Transverse colon (tissue), 4 donors: ENCODE results near the gene CARM1.

Experiments
- EP300 ChIP-seq: sonication (generic); formaldehyde crosslinking; IDR thresholded peaks from one replicate; pipeline ENCODE4 v1.6.1; 2017; ENCODE audit warnings: antibody characterized with exemption, low read depth
- POLR2A ChIP-seq: fragments of 450-650 bp; IDR thresholded peaks from one replicate; pipeline ENCODE4 v1.6.1; 2016; ENCODE audit warnings: antibody characterized with exemption, mild to moderate bottlenecking, moderate library complexity
- POLR2AphosphoS5 ChIP-seq, 3 donors: sonication (generic); formaldehyde crosslinking; IDR thresholded peaks; one replicate each; pipeline ENCODE4 v1.6.1; 2016; ENCODE audit warnings: antibody characterized with exemption in 3 of 3
- TF ChIP-seq, protein P1 (sequence below), 5 experiments: fragments of 200-600 bp in 3 of 5; fragments of 450-650 bp in 2 of 5; sonication (generic) in 3 of 5; IDR thresholded peaks; 1 replicate in 2 of 5; 2 replicates in 3 of 5; pipeline ENCODE4 v1.5.1; 2016 to 2017; ENCODE audit warnings: antibody characterized with exemption in 5 of 5, inconsistent platforms in 3 of 5, mild to moderate bottlenecking in 2 of 5, moderate library complexity in 1 of 5

GRCh38 chr19:10898633-10899032 is 27.3 kb downstream of the CARM1 start:
- TF ChIP-seq, protein P1, sequence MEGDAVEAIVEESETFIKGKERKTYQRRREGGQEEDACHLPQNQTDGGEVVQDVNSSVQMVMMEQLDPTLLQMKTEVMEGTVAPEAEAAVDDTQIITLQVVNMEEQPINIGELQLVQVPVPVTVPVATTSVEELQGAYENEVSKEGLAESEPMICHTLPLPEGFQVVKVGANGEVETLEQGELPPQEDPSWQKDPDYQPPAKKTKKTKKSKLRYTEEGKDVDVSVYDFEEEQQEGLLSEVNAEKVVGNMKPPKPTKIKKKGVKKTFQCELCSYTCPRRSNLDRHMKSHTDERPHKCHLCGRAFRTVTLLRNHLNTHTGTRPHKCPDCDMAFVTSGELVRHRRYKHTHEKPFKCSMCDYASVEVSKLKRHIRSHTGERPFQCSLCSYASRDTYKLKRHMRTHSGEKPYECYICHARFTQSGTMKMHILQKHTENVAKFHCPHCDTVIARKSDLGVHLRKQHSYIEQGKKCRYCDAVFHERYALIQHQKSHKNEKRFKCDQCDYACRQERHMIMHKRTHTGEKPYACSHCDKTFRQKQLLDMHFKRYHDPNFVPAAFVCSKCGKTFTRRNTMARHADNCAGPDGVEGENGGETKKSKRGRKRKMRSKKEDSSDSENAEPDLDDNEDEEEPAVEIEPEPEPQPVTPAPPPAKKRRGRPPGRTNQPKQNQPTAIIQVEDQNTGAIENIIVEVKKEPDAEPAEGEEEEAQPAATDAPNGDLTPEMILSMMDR (IDR thresholded peaks at IDR 0.05) = no peak
- no peak for TF ChIP-seq POLR2A
- no peak for TF ChIP-seq EP300
- no peak for TF ChIP-seq POLR2AphosphoS5 (IDR thresholded peaks at IDR 0.05)
